DOHH2 (cell line): ENCODE measurements around the gene CGNL1.

Experiments used
- CTCF ChIP-seq: fragments of 200-600 bp; sonication (generic); IDR thresholded peaks from one replicate; pipeline ENCODE4 v1.5.1; 2014; ENCODE audit warnings: antibody characterized with exemption, mild to moderate bottlenecking, low read depth, low read length; ENCODE audit not compliant: poor library complexity, severe bottlenecking
- EZH2phosphoT487 ChIP-seq: fragments of 200-600 bp; sonication (generic); IDR thresholded peaks from 2 replicates; pipeline ENCODE4 v1.6.1; 2017; ENCODE audit warnings: borderline replicate concordance, mild to moderate bottlenecking, antibody characterized with exemption, low read length, moderate library complexity, mixed read lengths

- TF ChIP-seq CTCF (no peak), EZH2phosphoT487 (no peak)
Measured at GRCh38 chr15:57382215-57382614, 5.9 kb downstream of the CGNL1 start.
